Measurements from ENCODE around the gene NACA2.

DNA sequence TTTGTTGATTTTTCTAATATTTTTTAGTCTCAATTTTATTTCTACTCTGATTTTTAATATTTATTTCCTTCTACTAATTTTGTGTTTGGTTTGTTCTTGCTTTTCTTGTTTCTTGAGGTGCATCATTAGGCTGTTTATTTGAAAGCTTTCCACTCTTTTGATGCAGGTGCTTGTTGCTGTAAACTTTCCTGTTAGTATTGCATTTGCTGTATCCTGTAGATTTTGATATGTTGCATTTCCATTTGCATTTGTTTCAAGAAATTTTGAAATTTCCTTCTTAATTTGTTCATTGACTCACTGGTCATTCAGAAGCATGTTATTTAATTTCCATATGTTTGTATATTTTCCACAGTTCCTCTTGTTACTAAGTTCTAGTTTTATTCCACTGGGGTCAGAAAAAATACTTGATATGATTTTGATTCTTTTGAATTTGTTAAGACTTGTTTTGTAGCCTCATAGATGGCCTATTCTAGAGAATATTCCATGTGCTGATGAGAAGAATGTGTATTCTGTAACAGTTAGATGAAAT is 43.1 kb upstream of the NACA2 start:
- TF ChIP-seq, protein P1, sequence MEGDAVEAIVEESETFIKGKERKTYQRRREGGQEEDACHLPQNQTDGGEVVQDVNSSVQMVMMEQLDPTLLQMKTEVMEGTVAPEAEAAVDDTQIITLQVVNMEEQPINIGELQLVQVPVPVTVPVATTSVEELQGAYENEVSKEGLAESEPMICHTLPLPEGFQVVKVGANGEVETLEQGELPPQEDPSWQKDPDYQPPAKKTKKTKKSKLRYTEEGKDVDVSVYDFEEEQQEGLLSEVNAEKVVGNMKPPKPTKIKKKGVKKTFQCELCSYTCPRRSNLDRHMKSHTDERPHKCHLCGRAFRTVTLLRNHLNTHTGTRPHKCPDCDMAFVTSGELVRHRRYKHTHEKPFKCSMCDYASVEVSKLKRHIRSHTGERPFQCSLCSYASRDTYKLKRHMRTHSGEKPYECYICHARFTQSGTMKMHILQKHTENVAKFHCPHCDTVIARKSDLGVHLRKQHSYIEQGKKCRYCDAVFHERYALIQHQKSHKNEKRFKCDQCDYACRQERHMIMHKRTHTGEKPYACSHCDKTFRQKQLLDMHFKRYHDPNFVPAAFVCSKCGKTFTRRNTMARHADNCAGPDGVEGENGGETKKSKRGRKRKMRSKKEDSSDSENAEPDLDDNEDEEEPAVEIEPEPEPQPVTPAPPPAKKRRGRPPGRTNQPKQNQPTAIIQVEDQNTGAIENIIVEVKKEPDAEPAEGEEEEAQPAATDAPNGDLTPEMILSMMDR (IDR thresholded peaks at IDR 0.05): no peak
- TF ChIP-seq POLR2A (IDR thresholded peaks at IDR 0.05) (no peak), POLR2AphosphoS5 (IDR thresholded peaks at IDR 0.05) (no peak)
